RWPE1 (cell line): ENCODE results near the gene PAMR1.

Experiments used
- CTCF ChIA-PET: fragments of 350-600 bp; sonication (Branson Sonifier 250); formaldehyde crosslinking; extraction: SDS; loops from one replicate; lab custom pipeline; 2021; lab: Yijun Ruan, JAX
- POLR2A ChIA-PET: fragments of 400-600 bp; formaldehyde crosslinking; extraction: SDS; loops from one replicate; lab custom pipeline; 2020; ENCODE audit warnings: antibody characterized with exemption; ENCODE audit not compliant: low non-redundant PET; lab: Yijun Ruan, JAX
- DNase-seq: peaks from one replicate; pipeline ENCODE4 v3.0.0; 2012; ENCODE audit warnings: low spot score
- H3K27ac ChIP-seq: fragments of 450-650 bp; 2 replicates; pipeline ENCODE4 v1.5.1; 2017
- TF ChIP-seq, protein P1 (sequence below): fragments of 450-650 bp; conservative IDR thresholded peaks from 2 replicates; pipeline ENCODE4 v1.5.1; 2017; ENCODE audit warnings: low read depth, mild to moderate bottlenecking

PAMR1 gene

DNA sequence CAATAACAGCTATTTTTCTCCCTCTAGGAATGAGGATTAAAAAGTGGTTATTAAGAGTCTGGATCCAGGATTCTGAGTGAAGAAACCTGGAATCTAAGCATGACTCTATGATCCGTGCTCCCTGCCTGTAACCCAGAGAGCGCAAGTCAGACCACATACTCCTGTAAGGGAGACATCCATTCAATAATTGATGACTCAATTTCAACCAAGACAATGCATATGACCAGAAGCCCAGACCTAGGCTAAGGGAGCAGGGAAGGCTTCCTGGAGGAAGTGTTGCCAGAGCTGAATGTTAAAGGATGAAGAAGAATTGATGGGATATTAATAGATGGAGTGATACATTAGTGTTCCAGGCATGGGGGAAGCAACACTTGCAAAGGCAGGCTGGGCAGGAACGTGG is 13.8 kb upstream of the PAMR1 start:
- no peak overlapping the region for H3K27ac ChIP-seq
- ChIA-PET CTCF (no interaction called here), POLR2A (no interaction called here)
- TF ChIP-seq, protein P1, sequence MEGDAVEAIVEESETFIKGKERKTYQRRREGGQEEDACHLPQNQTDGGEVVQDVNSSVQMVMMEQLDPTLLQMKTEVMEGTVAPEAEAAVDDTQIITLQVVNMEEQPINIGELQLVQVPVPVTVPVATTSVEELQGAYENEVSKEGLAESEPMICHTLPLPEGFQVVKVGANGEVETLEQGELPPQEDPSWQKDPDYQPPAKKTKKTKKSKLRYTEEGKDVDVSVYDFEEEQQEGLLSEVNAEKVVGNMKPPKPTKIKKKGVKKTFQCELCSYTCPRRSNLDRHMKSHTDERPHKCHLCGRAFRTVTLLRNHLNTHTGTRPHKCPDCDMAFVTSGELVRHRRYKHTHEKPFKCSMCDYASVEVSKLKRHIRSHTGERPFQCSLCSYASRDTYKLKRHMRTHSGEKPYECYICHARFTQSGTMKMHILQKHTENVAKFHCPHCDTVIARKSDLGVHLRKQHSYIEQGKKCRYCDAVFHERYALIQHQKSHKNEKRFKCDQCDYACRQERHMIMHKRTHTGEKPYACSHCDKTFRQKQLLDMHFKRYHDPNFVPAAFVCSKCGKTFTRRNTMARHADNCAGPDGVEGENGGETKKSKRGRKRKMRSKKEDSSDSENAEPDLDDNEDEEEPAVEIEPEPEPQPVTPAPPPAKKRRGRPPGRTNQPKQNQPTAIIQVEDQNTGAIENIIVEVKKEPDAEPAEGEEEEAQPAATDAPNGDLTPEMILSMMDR, result no peak
- DNase-seq, result no peak

DNA sequence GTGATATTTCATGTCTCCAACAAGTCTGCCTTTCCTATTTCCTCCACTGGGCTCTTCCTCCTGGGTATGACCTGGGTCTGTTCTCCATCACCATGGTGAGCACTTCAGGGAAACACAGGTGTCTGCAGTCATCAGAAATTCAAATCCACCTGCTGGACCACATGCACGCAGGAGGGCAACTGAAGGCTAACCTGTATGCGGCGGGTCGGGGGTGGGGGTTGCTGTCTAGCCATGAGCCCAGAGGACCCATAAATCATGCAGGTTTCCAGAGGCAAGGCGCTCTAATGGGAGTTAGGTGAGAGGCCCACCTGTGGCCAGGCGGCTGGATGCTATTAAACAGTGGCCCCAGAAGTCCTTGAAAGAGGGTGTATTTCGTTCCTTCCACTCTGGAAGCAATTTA is 11.1 kb upstream of the PAMR1 start:
- no peak overlapping the region for H3K27ac ChIP-seq
- ChIA-PET POLR2A (no interaction called here), CTCF (interaction anchor here (0.6 kb wide), 1 partner anchor 1409 kb away, joined by 3 read pairs; no protein-coding TSS in a partner anchor)
- TF ChIP-seq, protein P1, result no peak
- no peak for DNase-seq

DNA sequence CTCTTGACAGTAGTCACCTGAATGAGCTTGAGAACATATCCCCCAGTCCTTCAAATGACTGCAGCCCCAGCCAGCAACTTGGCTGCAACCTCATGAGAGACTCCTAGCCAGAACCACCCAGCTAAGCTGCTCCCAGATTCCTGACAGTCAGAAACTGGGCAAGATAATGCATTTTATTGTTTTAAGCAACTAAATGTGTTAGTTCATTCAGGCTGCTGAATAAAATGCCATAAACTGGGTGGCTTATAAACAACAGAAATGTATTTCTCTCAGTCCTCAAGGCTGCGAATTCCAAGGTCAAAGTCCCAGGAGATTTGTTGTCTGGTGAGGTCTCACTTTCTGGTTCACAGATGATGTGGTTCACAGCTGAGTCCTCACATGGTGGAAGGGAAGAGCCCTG is 5.8 kb upstream of the PAMR1 start:
- POLR2A ChIA-PET, result no interaction called here
- no peak for DNase-seq
- H3K27ac ChIP-seq, result no peak overlapping the region
- TF ChIP-seq, protein P1, result no peak
- CTCF ChIA-PET, result interaction anchor here (0.7 kb wide), 1 partner anchor 30 kb away, joined by 3 read pairs; no protein-coding TSS in a partner anchor

DNA sequence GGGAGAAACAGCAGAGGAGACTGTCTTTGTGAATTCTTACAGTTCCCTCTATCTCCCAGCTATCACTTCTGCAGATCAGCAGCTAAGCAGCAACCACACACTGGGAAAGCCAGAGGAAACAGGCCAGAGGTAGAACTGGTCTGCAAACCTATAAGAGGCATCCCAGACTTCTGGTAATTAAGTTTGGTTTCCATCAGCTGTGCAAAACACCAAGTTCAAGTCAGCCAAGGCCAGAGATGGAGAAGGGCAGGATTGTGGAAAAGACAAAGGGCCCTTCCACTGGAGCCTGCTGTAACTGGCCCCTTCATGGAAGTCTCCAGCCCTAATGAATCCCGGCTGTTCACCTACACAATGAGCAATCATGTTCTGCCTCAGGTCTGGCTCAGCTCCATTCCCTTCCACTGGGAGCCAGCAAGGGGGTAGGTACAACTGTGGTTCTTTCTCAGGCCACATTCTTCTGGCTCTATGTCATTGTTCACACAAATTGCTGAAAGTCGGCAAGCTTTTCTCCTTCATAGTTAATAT is 4.6 kb upstream of the PAMR1 start:
- ChIA-PET CTCF (interaction anchor here (1.0 kb wide), 1 partner anchor 9 kb away, joined by 3 read pairs; no protein-coding TSS in a partner anchor), POLR2A (no interaction called here)
- DNase-seq, result peak; percentile 65
- TF ChIP-seq, protein P1, result no peak
- H3K27ac ChIP-seq, result peak overlapping the region; percentile 55

DNA sequence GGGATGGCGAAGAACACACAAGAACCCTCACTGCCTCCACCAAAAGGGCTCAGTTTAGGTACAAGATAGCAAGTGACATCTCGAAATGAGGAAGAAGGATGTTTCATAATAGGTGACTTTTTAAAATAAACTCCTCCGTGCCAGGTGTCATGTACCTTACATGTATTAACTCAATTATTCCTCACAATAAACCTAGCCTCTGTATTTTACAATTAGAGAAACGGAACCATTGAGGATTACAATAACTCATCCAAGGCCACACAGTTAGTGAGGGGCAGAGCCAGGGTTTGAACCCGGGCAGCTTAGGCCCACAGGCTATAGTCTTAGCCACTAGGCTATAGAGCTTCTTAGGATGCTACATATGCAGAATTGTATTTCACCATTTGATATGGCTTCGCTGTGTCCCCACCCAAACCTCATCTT is 965 bp upstream of the PAMR1 start:
- ChIA-PET CTCF (interaction anchor here (1.0 kb wide), 1 partner anchor 41 kb away, joined by 3 read pairs; no protein-coding TSS in a partner anchor), POLR2A (no interaction called here)

DNA sequence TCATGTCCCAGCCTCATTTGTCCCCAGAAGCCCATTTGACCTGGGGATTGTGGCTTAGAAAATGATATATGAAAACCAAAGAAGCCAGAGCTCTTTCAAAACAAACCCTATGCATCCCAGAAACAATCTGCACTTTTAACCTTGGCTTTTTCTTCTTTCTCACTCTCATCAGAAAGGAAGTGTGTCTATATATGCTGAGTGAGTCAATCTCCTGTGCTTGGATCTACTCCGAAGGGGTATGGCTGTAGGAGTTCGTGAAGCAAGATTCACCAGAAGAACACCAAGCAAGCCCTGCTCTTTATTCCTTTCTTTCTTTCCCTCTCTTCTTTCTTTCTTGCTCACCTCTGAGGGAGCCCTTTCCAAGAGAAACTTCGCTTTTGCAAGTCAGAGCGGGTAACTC is 636 bp downstream of the PAMR1 start:
- POLR2A ChIA-PET, result no interaction called here
- TF ChIP-seq, protein P1, result no peak
- no peak overlapping the region for H3K27ac ChIP-seq
- CTCF ChIA-PET, result no interaction called here
- no peak for DNase-seq

More for the DNA sequence above, 965 bp upstream of the PAMR1 start:
- H3K27ac ChIP-seq, result no peak overlapping the region
- DNase-seq, result no peak
- TF ChIP-seq, protein P1, result no peak
